DMS114 treated with DMSO at 0.1 percent for 48 hours (cell line): ENCODE data around the gene SYT15.
"Not testable (repeated sequence)": the region's sequence is repeated elsewhere in the genome, so short reads cannot be mapped to it uniquely, and the experiment has no call there.

ENCODE experiments used
- DNase-seq: peaks from one replicate; lab custom pipeline; 2025; ENCODE audit not compliant: unreplicated experiment; lab: John Stamatoyannopoulos, UW

SYT15 gene

DNA sequence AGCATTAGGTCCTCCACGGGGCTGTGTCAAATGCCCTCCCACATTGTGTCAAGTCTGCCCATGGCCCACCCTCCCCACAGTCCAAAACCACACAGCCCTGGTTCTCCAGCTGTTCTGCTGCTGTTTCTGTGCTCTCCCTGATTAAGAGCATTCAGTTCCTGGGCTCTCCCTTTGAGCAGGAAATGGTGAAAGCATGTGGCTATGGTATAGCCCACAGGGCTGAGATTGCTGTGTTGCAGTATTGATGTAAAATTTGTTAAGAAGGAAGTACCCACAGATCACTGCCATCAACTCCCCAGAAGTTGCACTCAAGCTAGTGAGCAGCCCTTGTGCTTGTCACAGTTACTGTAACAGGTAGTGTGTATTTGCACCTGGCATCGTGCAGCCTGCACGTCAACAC is 9.3 kb downstream of the SYT15 start:
- not testable (repeated sequence) for DNase-seq

DNA sequence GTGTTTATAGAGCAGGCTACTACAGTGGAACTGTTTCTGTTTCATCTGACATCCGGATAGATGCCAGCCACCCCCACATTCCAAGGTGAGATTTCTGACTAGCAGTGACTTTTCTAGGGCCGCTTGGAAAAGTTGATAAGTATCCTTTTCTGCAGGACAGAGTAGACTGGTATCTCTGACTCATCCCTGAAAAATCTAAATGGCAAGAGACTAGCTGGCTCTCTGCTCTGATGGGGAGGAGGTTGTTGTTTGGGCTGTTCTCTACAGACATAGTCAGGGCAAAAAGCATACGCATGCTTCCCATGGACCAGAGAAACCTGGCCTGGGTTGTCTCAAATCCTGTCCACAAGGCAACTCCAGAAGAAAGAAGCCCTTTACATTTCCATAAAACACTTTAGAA is 10.7 kb downstream of the SYT15 start:
- not testable (repeated sequence) for DNase-seq

DNA sequence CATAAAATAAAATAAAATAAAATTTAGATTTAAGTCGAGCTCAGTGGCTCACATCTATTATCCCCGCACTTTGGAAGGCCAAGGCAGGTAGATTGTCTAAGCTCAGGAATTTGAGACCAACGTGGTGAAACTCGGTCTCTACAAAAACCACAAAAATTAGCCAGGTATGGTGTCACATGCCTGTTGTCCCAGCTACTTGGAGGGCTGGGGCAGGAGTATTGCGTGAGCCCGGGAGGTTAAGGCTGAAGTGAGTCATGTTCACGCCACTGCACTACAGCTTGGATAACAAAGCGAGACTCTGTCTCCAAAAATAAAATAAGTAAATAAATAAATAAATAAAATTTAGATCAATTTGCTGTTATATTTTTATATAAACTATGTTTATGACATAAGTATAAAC is 12.1 kb downstream of the SYT15 start:
- not testable (repeated sequence) for DNase-seq

DNA sequence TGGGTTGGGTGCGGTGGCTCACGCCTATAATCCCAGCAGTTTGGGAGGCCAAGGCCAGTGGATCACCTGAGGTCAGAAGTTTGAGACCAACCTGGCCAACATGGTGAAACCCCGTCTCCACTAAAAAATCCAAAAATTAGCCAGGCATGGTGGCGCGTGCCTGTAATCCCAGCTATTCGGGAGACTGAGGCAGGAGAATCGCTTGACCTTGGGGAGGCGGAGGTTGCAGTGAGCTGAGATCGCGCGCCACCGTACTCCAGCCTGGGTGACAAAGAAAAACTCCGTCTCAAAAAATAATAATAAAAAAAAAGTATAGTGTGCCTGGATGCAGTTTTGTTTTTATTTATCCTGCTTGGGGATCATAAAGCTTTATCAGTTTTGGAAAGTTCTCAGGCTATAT is 14.4 kb downstream of the SYT15 start:
- not testable (repeated sequence) for DNase-seq

DNA sequence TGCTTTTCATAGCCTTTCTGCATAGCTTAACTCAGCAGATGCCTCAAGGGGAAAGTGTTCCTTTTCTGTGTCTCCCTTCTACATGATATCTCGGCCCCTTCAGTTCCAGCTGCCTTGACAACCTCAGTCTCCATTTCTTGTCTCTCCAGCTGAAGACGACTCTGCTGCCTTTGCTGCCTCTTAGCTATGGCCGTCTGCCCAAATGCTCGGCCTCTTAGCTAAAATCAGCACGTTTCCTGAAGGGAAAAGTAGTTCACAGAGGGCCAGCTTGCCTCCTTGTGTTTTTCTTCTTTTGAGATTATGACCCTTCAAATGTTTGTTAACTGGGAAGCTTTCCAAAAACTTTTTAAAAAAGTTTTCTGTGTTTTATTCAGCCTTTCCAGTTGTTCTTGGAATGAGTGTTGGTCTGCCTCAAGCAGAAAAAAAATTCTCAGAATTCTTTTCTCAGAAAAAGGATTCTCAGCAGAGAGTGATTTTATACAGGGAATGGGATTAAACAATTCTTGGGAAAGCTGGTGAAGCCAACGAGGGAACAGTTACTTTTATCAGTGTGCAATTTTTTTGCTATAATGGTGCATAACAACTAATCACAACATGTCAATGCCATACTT is 15.6 kb downstream of the SYT15 start:
- DNase-seq, result not testable (repeated sequence)

DNA sequence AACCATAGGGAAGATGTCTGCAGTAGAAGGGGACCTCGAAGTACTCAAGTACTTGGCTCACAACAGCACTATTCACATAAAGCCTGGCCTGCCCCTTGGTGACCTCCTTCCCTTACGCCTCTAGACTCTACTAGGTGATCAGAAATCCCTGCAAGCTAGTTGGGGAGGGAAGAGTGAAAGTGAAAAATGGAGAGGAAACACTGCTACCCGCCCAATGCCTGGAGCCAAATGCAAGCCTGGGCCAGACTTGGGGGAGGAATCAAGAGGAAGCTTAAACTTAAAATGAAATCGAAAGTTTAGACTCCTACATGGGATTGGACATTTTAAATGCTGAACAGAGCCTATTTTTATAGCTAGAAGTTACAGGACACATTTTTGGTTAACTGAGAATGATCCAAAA is 17.6 kb downstream of the SYT15 start:
- not testable (repeated sequence) for DNase-seq

DNA sequence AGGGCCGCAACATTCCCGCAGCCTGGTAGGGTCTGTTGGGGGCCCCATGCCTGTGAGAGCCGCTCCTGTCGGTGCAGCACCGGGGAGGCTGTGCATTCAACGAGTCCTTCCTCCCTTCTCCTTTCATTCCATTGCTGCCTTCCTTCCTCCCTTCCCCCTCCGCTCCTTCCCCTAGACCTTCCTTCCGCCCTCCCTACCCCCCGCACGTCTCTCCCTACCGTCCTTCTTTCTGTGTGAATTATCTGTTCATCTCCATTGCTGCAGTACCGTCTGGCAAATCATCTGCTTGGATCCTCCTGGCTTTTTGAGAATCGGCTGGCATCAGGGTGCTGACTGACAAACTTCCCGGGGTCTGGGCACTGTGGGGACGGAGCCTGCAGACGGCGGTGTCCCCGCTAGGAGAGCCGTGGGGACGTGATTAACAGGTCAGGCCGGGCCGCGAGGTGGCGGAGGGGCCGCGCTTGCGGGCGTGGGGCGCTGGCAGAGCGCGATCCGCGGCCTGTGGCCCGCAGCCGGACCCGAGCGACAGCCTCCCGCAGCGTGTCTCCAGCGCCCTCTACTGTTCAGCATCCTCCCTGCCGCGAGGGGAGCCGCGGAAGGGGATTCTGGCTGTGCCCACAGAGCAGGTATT is 18.8 kb downstream of the SYT15 start:
- not testable (repeated sequence) for DNase-seq

DNA sequence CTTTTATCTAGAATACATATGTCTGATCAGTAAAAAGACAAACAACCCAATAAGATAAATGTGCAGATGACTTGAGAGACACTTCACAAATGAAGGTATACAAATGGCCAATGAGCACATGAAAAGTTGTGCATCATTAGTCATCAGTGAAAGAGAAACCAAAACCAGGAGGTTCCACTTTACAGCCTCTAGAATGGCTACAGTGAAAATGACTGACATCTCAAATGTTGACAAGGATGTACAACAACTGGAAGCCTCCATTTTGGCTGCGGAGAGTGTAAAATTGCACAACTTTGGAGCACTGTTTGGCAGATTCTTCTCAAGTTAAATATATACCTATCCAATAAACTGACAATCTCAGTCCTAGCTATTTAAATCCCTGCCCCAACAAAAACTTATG is 21.6 kb downstream of the SYT15 start:
- not testable (repeated sequence) for DNase-seq

DNA sequence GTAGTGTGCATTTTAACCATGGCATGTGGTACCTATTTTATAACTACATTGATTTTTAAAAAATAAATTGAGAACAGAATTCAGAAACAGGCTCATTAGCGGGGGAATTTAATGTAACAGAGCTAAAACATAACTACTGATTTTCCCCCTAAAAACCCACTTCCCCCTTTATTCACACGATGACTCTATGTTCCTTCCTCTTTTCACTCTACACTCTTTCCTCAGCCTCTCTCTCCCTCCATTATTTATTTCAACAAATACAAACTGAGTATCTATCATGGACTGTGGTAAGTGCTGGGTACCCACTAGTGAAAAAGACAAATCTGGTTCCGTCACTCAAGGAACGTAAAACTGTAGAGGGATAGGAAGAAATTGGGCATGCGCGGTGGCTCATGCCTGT is 36.6 kb downstream of the SYT15 start:
- DNase-seq, result not testable (repeated sequence)

DNA sequence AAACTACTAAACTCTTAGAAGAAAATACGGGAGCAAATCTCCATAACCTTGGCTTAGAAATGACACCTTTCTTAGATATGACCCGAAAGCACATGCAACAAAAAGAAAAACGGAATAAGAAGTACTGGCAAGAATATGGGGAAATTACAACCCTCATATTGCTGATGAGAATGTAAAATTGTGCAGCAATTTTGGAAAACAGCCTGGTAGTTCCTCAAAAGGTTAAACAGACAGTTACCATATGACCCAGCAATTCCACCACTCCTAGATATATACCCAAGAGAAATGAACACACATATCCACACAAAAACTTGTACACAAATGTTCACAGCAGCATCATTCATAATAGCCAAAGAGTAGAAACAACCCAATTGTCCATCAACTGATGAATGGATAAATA is 37.3 kb downstream of the SYT15 start:
- not testable (repeated sequence) for DNase-seq

DNA sequence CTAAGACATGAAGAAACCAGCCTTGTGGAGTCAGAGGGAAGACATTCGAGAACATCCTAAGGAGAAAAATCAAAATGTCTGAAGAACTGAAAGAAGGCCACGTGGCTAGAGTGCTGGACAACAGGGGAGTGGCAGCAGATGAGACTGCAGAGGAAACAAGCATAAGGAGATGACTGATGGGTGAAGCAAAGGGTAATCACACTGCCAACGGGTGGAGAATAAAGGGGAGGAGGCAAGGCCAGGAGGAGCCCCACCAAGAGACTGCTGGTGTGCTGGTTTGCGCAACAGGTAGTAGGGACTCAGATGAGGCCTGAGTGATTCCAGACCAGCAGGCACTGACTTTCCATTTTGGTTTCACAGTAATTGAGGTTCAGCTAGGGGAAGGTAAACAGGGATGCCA is 38.2 kb downstream of the SYT15 start:
- DNase-seq, result not testable (repeated sequence)

DNA sequence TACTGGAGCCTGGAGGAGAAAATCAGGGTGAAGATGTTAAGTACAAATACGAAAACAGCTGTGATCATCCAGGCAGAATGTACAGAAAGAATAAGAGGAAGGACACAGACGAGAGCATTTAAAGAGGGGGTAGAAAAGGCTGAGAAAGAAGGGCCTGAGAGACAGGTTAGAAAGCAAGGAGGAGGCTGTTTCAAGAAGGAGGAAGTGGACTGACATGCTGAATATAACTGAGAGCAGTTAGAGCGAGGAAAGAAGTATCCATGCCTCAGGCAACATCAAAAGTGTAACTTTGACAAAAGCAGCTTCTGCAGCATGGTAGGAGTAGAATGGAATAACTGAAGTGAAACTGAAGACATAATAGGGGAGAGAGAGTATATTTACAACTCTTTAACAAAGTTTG is 39.0 kb downstream of the SYT15 start:
- not testable (repeated sequence) for DNase-seq

DNA sequence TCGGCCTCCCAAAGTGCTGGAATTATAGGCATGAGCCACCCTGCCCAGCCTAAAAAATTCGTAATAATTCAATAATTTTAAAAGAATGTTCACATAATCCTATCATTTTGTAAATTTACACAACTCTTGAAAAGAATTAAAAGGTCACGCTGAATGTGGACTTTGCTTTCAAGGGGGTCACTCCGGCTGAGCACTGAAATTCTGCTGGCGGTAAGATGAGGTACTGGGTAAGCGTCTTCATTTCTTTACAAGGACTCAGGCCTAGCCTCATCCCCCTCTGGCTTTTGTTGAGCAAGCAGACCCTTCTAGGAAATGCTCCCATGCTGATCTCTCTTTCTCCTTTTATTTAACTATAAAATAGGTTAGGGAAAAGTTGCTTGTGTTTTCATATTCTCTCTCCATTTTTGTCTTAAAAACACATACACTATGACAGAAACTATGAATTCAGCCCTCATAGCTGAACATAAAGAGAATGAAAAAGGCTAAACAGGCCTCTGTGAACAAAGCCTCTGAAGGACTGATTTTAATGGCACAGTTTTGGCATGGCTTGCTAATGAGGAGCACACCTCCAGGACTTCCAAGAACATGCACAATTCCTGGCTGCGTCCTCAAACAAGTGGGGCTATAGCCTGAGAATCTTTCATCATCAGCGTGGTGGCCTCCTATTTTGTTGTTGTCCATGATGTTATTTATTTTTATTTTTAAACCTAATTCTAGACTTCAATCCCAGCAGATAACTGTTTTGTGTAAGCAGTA is 45.1 kb downstream of the SYT15 start:
- not testable (repeated sequence) for DNase-seq

DNA sequence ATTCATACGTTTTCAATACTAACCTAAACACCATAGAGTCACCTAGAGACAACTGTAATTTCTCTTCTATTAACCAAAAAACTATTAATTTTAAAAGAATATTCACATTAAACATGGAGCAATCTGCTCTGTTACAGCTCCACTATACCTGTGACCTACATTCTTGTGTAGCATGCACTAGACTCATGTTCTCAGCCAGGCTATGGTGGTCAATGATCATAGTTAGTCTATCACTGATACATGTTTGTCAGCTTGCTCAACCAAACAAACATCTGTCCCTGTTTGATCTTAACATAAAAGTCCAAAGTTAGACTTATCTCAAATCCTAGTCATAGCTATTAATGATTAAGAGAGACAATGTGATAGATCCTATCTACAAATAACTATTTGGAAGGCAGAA is 50.9 kb downstream of the SYT15 start:
- not testable (repeated sequence) for DNase-seq

DNA sequence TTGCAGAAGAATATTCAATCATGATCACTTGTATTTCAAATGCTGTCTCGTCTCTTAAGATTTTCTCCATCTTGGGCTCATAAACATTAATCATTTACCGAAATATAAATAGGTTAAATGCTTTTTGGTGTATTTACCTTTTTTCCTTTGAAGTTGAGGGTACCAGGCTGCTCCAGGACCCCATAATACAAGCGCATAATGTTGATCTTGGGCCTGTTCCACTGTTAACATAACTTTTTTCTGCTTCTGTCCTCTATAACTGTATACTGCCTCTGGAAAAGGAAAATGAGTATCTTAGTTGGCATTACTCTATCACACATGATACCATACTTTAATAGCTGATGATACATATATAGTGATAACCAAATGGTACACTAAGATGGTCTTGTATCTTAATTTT is 51.9 kb downstream of the SYT15 start:
- not testable (repeated sequence) for DNase-seq

DNA sequence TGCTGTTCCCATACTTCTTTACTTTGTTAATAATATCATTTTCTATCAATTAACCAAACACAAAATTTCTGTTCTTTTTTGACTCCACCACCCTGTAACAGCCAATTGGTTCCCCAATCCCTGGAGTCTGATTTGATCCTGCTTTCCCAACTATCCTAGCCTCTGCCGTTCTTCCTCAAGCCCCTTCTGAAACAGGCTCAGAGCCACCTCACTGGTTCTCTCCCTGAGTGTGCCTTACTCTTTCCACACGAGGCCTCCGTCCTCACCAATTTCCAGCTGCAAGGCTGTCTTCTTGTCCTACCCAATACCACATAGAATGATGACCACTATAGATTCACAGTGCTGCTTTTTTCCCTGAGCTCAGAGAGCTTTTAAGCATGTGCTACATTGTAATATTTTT is 52.8 kb downstream of the SYT15 start:
- not testable (repeated sequence) for DNase-seq

DNA sequence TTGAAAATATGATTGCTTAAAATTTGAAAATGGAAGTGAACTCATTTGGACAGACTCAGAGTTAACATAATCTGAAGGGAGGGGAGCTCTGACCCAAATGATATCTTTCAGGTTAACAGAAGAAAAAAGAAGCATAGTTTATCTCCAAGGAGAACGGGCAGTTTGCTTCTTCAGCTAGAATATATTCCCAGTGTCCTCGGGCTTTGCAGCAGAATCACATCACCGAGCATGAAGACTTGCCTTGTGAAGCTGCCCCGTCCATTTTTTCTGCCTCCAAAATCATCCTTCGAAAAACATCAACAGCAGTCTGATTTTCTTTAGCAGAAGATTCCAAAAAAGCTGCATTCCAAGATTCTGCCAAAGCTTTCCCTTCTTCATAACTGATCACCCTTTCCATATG is 55.8 kb downstream of the SYT15 start:
- DNase-seq, result not testable (repeated sequence)

DNA sequence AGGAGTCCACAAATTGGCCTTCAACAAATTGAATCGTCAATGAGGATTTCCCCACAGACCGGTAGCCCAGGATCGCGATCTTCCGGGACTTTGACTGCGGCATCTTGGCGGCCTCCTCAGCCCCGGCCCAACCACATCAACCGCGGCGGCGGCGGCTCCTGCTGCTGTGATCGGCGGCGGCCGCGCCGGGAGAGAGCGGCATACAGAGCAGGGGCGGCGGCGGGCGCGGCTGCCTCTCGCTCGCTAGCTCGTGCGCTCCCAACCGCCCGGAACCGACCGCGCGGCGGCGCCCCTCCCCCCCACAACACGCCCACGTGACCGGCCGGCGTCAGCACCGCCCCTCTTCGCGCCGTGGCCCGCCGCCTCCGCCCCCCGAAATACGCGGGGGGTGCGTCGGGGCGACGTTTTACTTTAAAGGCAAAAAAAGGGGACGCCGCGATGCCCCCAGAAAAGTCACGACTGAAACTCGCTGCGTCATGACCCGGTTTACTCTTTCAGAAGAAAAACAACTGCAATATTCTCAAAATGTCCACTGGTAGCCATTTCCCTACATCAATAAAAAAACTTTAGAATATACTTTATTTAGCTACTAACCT is 56.5 kb downstream of the SYT15 start:
- not testable (repeated sequence) for DNase-seq

DNA sequence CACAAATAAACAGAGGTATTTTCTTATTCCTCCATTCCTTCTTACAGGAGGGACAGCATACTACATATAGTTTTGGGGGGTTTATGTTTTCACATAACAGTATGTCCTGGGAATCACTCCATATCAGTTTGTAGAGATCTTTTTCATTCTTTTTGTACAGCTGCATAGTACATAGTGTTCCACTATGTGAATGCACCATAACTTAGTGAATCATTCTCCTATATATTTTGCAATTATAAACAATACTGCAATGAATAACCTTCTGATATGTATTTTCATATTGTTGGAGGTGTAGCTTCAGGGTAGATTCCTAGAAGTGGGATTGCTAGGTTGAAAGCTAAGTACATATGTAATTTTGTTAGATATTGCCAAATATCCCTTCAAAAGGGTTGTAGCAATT is 61.1 kb downstream of the SYT15 start:
- DNase-seq, result not testable (repeated sequence)
